GM23338 (cell line): ENCODE results near the gene DGLUCY. TPM values are rescaled to one million over a fixed set of nuclear protein-coding genes. Genes with fewer than 3 reads are reported as not detected.

Experiments used
- ATAC-seq: fragments of 200-7000 bp; cut with Tn5 transposase; 3 replicates; pipeline ENCODE4 v1.9.1; 2020
- DNase-seq: peaks from one replicate; pipeline ENCODE4 v3.0.0-alpha.2; 2015; ENCODE audit warnings: low spot score
- H2AFZ ChIP-seq: fragments of 200-600 bp; sonication (generic); 2 replicates; pipeline ENCODE4 v1.8.0; 2016; ENCODE audit warnings: antibody characterized with exemption, mild to moderate bottlenecking, moderate library complexity
- H3F3A ChIP-seq: fragments of 200-600 bp; sonication (generic); replicated peaks from 2 replicates; pipeline ENCODE4 v1.8.0; 2017; ENCODE audit warnings: antibody characterized with exemption, mixed run types, low read depth
- H3K27ac ChIP-seq: fragments of 200-600 bp; sonication (generic); 2 replicates; pipeline ENCODE4 v1.6.1; 2016; ENCODE audit warnings: low read depth
- H3K27me3 ChIP-seq: fragments of 200-600 bp; sonication (generic); 2 replicates; pipeline ENCODE4 v1.8.0; 2016; ENCODE audit warnings: mild to moderate bottlenecking, mixed run types, moderate library complexity; ENCODE audit not compliant: insufficient read depth
- H3K36me3 ChIP-seq: fragments of 200-600 bp; sonication (generic); 2 replicates; pipeline ENCODE4 v1.8.0; 2016; ENCODE audit warnings: mild to moderate bottlenecking; ENCODE audit not compliant: insufficient read depth
- H3K4me1 ChIP-seq: fragments of 200-600 bp; sonication (generic); 2 replicates; pipeline ENCODE4 v1.8.0; 2016; ENCODE audit warnings: mild to moderate bottlenecking, moderate library complexity; ENCODE audit not compliant: insufficient read depth
- H3K4me2 ChIP-seq: fragments of 200-600 bp; sonication (generic); 2 replicates; pipeline ENCODE4 v1.7.1; 2017; ENCODE audit warnings: mixed run types
- H3K4me3 ChIP-seq: fragments of 200-600 bp; sonication (generic); 2 replicates; pipeline ENCODE4 v1.6.1; 2016; ENCODE audit warnings: mixed run types
- H3K79me2 ChIP-seq: fragments of 200-600 bp; sonication (generic); replicated peaks from 2 replicates; pipeline ENCODE4 v1.8.0; 2017; ENCODE audit warnings: mild to moderate bottlenecking; ENCODE audit not compliant: insufficient read depth
- H3K9me2 ChIP-seq: fragments of 200-600 bp; sonication (generic); 2 replicates; pipeline ENCODE4 v1.8.0; 2017; ENCODE audit not compliant: insufficient read depth
- H4K20me1 ChIP-seq: fragments of 200-600 bp; sonication (generic); replicated peaks from 2 replicates; pipeline ENCODE4 v1.8.0; 2017; ENCODE audit warnings: mild to moderate bottlenecking; ENCODE audit not compliant: insufficient read depth
- H3K27ac Mint-ChIP-seq: 2 replicates; pipeline ENCODE4 v1.8.0; 2020; ENCODE audit warnings: inconsistent platforms, mild to moderate bottlenecking, moderate library complexity, mixed read lengths
- H3K27me3 Mint-ChIP-seq: 3 replicates; pipeline ENCODE4 v1.8.0; 2022; ENCODE audit warnings: low read depth, mild to moderate bottlenecking, moderate library complexity, mixed read lengths, inconsistent platforms; ENCODE audit not compliant: insufficient read depth, poor library complexity
- H3K36me3 Mint-ChIP-seq: 3 replicates; pipeline ENCODE4 v1.8.0; 2021; ENCODE audit warnings: low read depth, mild to moderate bottlenecking, inconsistent platforms, moderate library complexity, mixed read lengths
- H3K4me1 Mint-ChIP-seq: 3 replicates; pipeline ENCODE4 v1.8.0; 2020; ENCODE audit warnings: mild to moderate bottlenecking, inconsistent platforms, mixed read lengths
- H3K4me3 Mint-ChIP-seq: 3 replicates; pipeline ENCODE4 v1.8.0; 2021; ENCODE audit warnings: moderate library complexity, mild to moderate bottlenecking, inconsistent platforms, mixed read lengths
- H3K9me3 Mint-ChIP-seq: 3 replicates; pipeline ENCODE4 v1.8.0; 2020; ENCODE audit warnings: moderate library complexity, mild to moderate bottlenecking, inconsistent platforms, mixed read lengths
- CREB1 ChIP-seq: fragments of 250-450 bp; sonication (Bioruptor Pico); IDR thresholded peaks from 2 replicates; pipeline ENCODE4 v1.5.0; 2020; ENCODE audit warnings: low read depth, mild to moderate bottlenecking, moderate library complexity
- CTCF ChIP-seq, 2 experiments: fragments of 200-600 bp in 1 of 2; sonication (generic) in 1 of 2; conservative IDR thresholded peaks; 2 replicates each; pipeline versions ENCODE4 v1.5.1 to v1.6.1; 2016 to 2017; ENCODE audit warnings: antibody characterized with exemption in 2 of 2, low read depth in 2 of 2, mild to moderate bottlenecking in 2 of 2, moderate library complexity in 1 of 2
- JUNB ChIP-seq: IDR thresholded peaks from one replicate; pipeline ENCODE4 v1.6.1; 2016; ENCODE audit warnings: antibody characterized with exemption; ENCODE audit not compliant: unreplicated experiment
- STAT1 ChIP-seq: IDR thresholded peaks from one replicate; pipeline ENCODE4 v1.6.1; 2016; ENCODE audit warnings: antibody characterized with exemption; ENCODE audit not compliant: unreplicated experiment
- ZNF114 ChIP-seq: fragments of 250-450 bp; sonication (Bioruptor Pico); IDR thresholded peaks from 2 replicates; pipeline ENCODE4 v1.5.0; 2020; ENCODE audit warnings: mild to moderate bottlenecking, moderate library complexity
- ZNF462 ChIP-seq: fragments of 250-450 bp; sonication (Bioruptor Pico); IDR thresholded peaks from 2 replicates; pipeline ENCODE4 v1.5.0; 2020; ENCODE audit warnings: mild to moderate bottlenecking, moderate library complexity
- polyA plus RNA-seq: library from polyadenylated mRNA; unstranded; fragments of >200 nt; fragmentation: Nextera tagmentation; extraction: Ambion mirVana; gene quantifications from 2 replicates; pipeline ENCODE4 v1.2.1, GENCODE V29; 2016
- total RNA-seq: library from RNA; depleted of rRNA; stranded (reverse); fragments of >200 nt; shearing (Covaris generic); gene quantifications from 2 replicates; pipeline ENCODE4 v1.2.3, GENCODE V29; 2014

The DGLUCY gene
- total and polyA plus RNA-seq, 2 experiments from 2014 or later, result 14.6 to 31.6 TPM

DNA sequence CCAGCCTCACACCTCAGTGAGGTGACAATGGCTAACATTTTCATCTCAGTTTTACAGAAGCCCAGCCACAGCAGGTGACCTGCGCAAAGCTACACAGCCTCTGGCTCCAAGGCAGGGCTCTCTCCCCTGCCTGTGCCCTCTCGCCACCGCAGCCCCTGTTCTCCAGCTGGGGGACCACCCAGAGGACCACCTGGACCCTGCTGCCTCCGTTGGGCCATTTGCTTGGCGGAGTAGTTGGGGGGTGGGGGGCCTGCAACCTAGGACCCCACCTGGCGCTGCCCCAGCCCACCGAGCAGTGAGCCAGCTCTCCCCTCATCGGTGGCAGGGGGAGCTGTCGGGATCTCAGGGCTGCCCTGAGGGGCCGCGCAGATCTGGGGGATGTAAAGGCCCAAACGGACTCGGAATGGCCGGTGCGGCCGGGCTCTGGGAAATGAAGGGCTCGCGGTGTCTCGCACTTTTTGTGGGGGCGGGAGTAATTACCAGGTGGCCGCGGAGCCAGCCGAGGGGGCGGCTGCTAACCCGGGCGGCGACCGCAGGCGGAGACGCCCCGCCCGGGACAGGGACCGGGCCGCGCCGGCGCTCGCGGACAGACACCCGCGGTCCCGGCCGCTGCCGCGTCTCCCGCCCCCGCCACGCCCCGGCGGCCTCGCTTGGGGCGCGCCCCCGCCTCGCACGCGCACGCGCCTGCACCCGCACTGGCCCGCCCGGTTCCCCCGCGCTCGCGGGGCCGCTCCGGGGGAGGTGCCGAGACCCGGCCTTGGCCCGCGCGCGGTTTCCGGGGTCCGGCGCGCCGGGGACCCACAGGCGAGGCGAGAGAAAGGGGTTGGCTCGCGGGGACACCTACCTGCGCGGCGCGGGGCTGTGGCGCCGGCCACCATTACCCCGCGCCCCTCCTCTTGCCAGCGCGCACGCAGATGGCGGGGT is 139.3 kb downstream of the DGLUCY start:
- H3K27me3 Mint-ChIP-seq, result peaks cover 27% of the 10 kb centered on the region
- peak; percentile 88 for DNase-seq

GRCh38 chr14:91253795-91254323 is 140.0 kb downstream of the DGLUCY start:
- H2AFZ ChIP-seq, result peak overlapping the region; percentile 97
- TF ChIP-seq CTCF (conservative IDR thresholded peaks at IDR 0.05; ENCODE audit: low read depth in 2 of 2) (no peak), ZNF462 (CRISPR knock-in tag) (no peak), ZNF114 (no peak), JUNB (no peak), STAT1 (no peak)

More for the DNA sequence above, 139.3 kb downstream of the DGLUCY start:
- Mint-ChIP-seq H3K9me3 (no peaks in the 10 kb centered on the region), H3K4me1 (peaks cover 24% of the 10 kb centered on the region), H3K4me3 (peak overlapping the region; percentile 75), H3K27ac (no peak overlapping the region), H3K36me3 (no peaks in the 10 kb centered on the region)
- Histone ChIP-seq H3F3A (0 out of 2 replicates have a peak, but pooled peaks cover 5% of the 10 kb centered on the region), H3K27ac (no peak overlapping the region), H3K36me3 (no peaks in the 10 kb centered on the region), H3K9me2 (no peaks in the 10 kb centered on the region), H3K4me3 (peak overlapping the region; percentile 80), H3K4me2 (peak overlapping the region; percentile 94), H3K27me3 (peaks cover 27% of the 10 kb centered on the region), H2AFZ (peak overlapping the region; percentile 98), H3K79me2 (no peaks in the 10 kb centered on the region), H3K4me1 (peaks cover 12% of the 10 kb centered on the region), H4K20me1 (no peaks in the 10 kb centered on the region)
- peak; percentile 75 for ATAC-seq
- TF ChIP-seq CTCF (conservative IDR thresholded peaks at IDR 0.05; ENCODE audit: low read depth in 2 of 2) (peak; percentile 46 to 53), CREB1 (CRISPR knock-in tag) (no peak)

More at GRCh38 chr14:91253795-91254323, 140.0 kb downstream of the DGLUCY start:
- H3K4me3 Mint-ChIP-seq, result peak overlapping the region; percentile 75
- Histone ChIP-seq H3K9me2 (no peaks in the 10 kb centered on the region), H3K4me3 (peak overlapping the region; percentile 80), H3K27me3 (peaks cover 27% of the 10 kb centered on the region), H3F3A (0 out of 2 replicates have a peak, but pooled peaks cover 5% of the 10 kb centered on the region), H3K4me2 (peak overlapping the region; percentile 86), H3K36me3 (no peaks in the 10 kb centered on the region), H3K79me2 (no peaks in the 10 kb centered on the region), H4K20me1 (no peaks in the 10 kb centered on the region), H3K27ac (no peak overlapping the region), H3K4me1 (peaks cover 12% of the 10 kb centered on the region)
- H3K36me3 Mint-ChIP-seq, result no peaks in the 10 kb centered on the region
- ATAC-seq (peak; percentile 19), DNase-seq (no peak)
- H3K4me1 Mint-ChIP-seq, result peaks cover 24% of the 10 kb centered on the region
- H3K27ac Mint-ChIP-seq, result no peak overlapping the region
- H3K9me3 Mint-ChIP-seq, result no peaks in the 10 kb centered on the region
- H3K27me3 Mint-ChIP-seq, result peaks cover 26% of the 10 kb centered on the region
